Measurements from ENCODE around the gene PHACTR3.
A peak's percentile ranks its signal among the peaks of the same experiment; 100 is the strongest.
"Not testable (repeated sequence)": the region's sequence is repeated elsewhere in the genome, so short reads cannot be mapped to it uniquely, and the experiment has no call there.

PHACTR3 gene

DNA sequence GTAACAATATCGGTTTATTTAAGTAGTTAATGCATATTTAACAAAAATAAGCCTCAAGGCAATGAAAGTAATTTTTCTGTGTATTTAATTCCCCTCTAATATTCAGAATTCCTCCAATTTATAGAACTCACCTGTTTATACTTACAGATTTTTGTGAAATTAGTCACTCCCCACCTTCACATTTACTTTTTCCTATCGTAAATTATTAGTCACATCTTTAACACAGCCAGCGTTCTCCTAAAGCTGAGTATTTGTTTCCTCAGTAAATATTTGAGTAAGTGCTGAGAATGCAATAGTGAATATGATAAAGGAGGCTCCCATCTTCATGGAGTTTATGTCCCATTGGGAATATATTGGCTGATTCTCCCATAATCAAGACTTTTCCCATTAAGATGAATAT is 241.1 kb downstream of the PHACTR3 start:
- TF ChIP-seq, protein P1, sequence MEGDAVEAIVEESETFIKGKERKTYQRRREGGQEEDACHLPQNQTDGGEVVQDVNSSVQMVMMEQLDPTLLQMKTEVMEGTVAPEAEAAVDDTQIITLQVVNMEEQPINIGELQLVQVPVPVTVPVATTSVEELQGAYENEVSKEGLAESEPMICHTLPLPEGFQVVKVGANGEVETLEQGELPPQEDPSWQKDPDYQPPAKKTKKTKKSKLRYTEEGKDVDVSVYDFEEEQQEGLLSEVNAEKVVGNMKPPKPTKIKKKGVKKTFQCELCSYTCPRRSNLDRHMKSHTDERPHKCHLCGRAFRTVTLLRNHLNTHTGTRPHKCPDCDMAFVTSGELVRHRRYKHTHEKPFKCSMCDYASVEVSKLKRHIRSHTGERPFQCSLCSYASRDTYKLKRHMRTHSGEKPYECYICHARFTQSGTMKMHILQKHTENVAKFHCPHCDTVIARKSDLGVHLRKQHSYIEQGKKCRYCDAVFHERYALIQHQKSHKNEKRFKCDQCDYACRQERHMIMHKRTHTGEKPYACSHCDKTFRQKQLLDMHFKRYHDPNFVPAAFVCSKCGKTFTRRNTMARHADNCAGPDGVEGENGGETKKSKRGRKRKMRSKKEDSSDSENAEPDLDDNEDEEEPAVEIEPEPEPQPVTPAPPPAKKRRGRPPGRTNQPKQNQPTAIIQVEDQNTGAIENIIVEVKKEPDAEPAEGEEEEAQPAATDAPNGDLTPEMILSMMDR (IDR thresholded peaks at IDR 0.05; ENCODE audit: insufficient read depth, low read length, missing control alignments) = no peak
- H3K4me3 ChIP-seq (ENCODE audit: low read depth, low read length) = no peak overlapping the region
- CTCF ChIA-PET = interaction anchor here (1.9 kb wide), 1 partner anchor 62 kb away, joined by 7 read pairs; no protein-coding TSS in a partner anchor
- POLR2A ChIA-PET = no interaction called here
- DNase-seq (ENCODE audit: low read depth, low spot score) = no peak

DNA sequence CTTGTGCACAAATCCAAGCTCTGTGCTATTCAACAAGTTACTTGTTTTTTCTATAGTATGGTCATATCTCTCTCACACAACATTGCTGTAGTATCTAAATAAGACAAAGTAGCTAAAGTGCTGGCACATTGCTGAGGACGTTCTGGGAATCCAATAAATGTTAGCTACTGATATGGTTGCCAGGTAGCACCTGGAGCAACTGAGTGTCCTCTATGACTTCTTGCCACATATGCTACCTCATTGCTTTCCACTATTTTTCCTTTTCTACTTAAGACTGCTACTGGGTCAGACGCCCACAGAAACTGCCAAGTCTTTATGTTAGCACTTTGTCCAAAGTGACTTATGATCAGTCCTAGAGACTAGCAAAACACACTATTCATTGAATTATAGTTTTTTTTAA is 243.8 kb downstream of the PHACTR3 start:
- H3K4me3 ChIP-seq (ENCODE audit: low read depth, low read length) = no peak overlapping the region
- ChIA-PET CTCF (interaction anchor here (0.9 to 3.8 kb wide), 5 partner anchors 10 to 65 kb away, joined by 3 to 33 read pairs (median 4); no protein-coding TSS in a partner anchor), POLR2A (no interaction called here)
- TF ChIP-seq, protein P1 (IDR thresholded peaks at IDR 0.05; ENCODE audit: insufficient read depth, low read length, missing control alignments) = no peak
- no peak for DNase-seq (ENCODE audit: low read depth, low spot score)

DNA sequence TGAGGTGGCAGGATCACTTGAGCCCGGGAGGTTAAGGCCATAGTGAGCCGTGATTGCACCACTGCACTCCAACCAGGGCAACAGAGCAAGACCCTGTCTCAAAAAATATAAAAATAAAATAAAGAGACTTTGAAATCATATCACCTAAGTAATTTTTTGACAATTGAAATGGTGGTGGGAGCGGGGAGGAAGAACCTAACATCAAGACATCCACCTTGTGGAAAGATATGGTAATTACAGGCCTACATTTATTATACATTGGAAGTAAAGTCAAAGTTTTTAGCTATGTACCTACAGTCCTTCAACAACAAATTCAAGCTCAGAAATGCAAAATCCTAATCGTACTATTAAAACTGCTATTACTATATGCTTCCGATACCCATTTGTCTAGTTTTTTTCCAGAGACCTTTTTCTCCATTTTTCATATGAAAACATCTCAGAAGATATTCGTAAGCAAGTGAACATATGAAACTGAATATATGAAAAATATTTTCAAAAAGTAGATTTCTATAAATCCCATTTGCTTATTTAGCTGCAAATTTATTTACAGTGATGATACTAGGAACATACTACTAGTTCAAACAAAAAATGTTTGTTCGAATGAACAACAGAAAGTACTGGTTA is 245.8 kb downstream of the PHACTR3 start:
- TF ChIP-seq, protein P1 (IDR thresholded peaks at IDR 0.05; ENCODE audit: insufficient read depth, low read length, missing control alignments) = peak; percentile 13
- POLR2A ChIA-PET = no interaction called here

DNA sequence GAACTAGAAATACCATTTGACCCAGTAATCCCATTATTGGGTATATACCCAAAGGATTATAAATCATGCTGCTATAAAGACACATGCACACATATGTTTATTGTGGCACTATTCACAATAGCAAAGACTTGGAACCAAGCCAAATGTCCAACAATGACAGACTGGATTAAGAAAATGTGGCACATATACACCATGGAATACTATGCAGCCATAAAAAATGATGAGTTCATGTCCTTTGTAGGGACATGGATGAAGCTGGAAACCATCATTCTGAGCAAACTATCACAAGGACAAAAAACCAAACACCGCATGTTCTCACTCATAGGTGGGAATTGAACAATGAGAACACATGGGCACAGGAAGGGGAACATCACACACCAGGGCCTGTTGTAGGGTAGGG is 252.2 kb downstream of the PHACTR3 start:
- DNase-seq (ENCODE audit: low read depth, low spot score); CTCF ChIA-PET; POLR2A ChIA-PET; H3K4me3 ChIP-seq (ENCODE audit: low read depth, low read length): not testable (repeated sequence)

More for the DNA sequence above, 245.8 kb downstream of the PHACTR3 start:
- no peak for DNase-seq (ENCODE audit: low read depth, low spot score)
- no peak overlapping the region for H3K4me3 ChIP-seq (ENCODE audit: low read depth, low read length)
- CTCF ChIA-PET = interaction anchor here (0.6 to 4.1 kb wide), 12 partner anchors 8 to 279 kb away, joined by 3 to 49 read pairs (median 4); no protein-coding TSS in a partner anchor

DNA sequence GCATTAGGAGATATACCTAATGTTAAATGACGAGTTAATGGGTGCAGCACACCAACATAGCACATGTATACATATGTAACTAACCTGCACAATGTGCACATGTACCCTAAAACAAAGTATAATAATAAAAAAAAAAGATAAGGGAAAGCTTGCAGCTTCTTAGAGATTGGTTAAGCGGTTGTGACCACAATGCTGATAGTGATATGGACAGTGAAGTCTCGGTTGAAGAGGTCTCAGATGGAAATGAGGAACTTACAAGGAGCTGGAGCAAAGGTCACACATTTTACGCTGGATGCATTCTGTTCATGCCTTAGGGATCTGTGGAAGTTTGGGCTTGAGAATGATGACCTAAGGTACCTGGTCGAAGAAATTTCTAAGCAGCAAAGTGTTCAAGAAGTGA is 252.6 kb downstream of the PHACTR3 start:
- CTCF ChIA-PET; DNase-seq (ENCODE audit: low read depth, low spot score); H3K4me3 ChIP-seq (ENCODE audit: low read depth, low read length); POLR2A ChIA-PET: not testable (repeated sequence)

DNA sequence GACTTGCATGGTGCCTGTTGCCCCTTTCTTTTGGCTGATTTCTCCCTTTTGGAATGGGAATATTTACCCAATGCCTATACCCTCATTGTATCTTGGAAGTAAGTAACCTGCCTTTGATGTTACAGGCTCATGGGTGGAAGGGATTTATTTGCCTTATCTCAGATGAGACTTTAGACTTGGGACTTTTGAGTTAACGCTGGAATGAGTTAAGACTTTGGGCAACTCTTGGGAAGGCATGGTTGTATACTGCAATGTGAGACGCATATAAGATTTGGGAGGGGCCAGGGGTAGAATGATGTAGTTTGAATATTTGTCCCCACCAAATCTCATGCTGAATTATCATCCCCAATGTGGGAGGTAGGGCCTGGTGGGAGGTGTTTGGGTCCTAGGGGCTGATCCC is 253.6 kb downstream of the PHACTR3 start:
- ChIA-PET CTCF (no interaction called here), POLR2A (no interaction called here)
- TF ChIP-seq, protein P1 (IDR thresholded peaks at IDR 0.05; ENCODE audit: insufficient read depth, low read length, missing control alignments) = no peak
- DNase-seq (ENCODE audit: low read depth, low spot score) = no peak
- H3K4me3 ChIP-seq (ENCODE audit: low read depth, low read length) = no peak overlapping the region

DNA sequence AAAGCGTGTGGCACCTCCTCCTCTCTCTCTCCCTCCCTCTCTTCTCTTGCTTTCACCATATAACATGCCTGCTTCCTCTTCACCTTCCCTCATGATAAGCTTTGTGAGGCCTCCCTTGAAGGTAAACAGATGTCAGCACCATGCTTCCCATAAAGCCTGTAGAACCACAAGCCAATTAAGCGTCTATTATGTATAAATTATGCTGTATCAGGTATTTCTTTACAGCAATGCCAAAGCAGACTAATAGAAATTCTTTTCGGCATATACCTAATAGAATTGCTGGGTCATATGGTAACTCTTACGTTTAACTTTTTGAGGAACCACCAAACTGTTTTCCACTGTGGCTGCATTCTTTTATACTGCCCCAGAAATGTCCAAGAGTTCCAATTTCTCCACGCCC is 254.1 kb downstream of the PHACTR3 start:
- ChIA-PET CTCF (no interaction called here), POLR2A (no interaction called here)
- H3K4me3 ChIP-seq (ENCODE audit: low read depth, low read length) = no peak overlapping the region
- no peak for DNase-seq (ENCODE audit: low read depth, low spot score)
- TF ChIP-seq, protein P1 (IDR thresholded peaks at IDR 0.05; ENCODE audit: insufficient read depth, low read length, missing control alignments) = no peak
